Uterus (tissue), 2 donors: ENCODE data around the gene FRMD4B.

Experiments
- CTCF ChIP-seq, 4 experiments: fragments of 200-600 bp in 2 of 4; fragments of 450-650 bp in 2 of 4; sonication (generic) in 2 of 4; IDR thresholded peaks; one replicate each; pipeline ENCODE4 v1.5.1; 2016 to 2019; ENCODE audit warnings: antibody characterized with exemption in 4 of 4, mild to moderate bottlenecking in 2 of 4, moderate library complexity in 1 of 4
- POLR2A ChIP-seq, 2 donors: fragments of 450-650 bp; IDR thresholded peaks; one replicate each; pipeline ENCODE4 v1.6.1; 2016; ENCODE audit warnings: antibody characterized with exemption in 2 of 2, mild to moderate bottlenecking in 1 of 2, moderate library complexity in 1 of 2

- TF ChIP-seq POLR2A (IDR thresholded peaks at IDR 0.05) = no peak
- no peak for TF ChIP-seq CTCF (IDR thresholded peaks at IDR 0.05)
Observed at GRCh38 chr3:69128509-69128908, 257.4 kb downstream of the FRMD4B start.
